Measurements from ENCODE around the gene MYL2.

Gene MYL2

DNA sequence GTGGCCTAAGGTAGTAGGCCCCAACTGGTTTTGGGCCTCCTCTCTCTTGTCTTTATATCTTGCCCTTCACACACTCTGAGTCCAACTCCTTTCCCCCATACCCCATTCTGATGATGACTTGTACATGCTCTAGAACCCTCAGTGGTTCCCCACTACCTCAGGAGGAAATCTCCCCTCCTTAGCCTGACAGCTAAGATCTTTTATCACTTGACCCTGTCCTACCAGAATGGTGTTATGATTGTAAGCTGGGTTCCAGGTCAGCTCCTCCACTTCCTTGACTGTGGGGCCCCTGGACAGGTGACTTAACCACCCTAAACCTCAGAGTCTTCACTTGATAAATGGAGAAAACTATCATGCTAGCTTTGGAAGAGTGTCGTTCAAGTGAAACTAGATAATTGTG is 9.4 kb upstream of the MYL2 start:
- no peak for DNase-seq

DNA sequence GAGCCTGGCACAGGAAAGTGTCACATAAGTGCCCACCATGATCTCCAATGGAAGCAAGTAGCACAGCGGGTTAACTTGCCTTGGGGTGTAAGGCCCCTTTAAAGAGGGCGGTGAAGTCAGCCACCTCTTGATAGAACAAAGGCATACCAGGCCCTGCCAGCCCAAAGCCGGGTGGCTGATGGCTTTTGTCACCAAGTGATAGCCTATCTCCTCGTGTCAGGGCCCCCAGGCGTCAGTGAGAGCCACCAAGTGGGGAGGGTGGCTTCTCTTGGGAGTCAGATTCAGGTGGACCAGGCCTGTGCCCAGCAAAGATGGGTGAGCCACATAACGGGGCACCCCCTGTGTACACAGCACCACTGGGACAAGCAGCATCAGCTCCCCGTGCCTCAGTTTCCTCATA is 8.3 kb upstream of the MYL2 start:
- DNase-seq, result no peak

GRCh38 chr12:110927546-110927945 is 7.2 kb upstream of the MYL2 start:
- no peak for DNase-seq

DNA sequence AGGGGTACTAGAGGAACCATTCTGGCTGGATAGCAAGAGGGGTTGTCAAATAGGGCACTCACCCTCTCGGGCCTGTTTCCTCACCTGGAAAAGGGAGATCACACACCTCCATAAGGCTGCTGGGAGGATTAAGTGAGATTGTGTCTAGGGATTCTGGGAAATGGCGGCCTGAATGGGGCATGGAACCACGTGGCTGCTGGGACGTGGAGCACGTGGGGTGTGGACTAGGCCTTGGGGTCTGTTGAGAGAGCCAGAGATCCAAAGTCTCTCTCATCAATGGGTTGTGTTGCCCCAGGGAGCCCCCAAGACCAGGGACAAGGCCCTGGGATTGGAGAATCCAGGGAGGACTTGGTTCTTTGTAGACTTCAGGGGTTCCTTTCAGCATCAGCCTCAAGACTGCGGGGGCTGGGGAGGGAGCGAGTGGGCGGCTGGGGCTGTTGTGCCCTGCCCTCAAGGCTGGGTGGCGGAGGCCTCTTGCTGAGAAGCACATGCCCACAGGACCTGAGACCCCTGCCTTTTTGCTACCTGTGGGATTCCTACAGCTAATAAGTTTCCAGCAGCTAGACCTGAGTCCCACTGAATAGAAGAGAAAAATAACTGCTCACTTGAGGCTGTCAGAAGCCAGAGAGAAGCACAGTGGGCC is 3.4 kb upstream of the MYL2 start:
- DNase-seq, result no peak

DNA sequence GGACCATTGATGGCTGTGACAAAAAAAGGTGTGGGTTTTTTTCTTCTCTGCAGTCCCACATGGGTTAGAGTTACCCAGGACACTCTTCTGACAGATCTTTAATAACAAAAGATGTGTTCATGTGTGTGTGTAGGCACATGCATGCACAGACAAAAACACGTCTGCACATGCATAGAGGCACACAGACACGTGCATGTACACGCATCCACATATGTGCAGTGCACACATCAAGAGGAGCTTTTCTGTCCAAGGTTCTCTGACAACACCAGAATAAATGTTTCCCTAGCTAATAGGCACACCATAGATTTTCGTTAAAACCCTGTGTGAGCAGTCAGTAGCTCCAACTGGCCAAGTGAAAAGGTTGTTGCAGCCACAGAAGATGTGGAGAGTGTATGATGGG is 2.8 kb upstream of the MYL2 start:
- DNase-seq, result no peak

GRCh38 chr12:110922652-110923051 is 2.3 kb upstream of the MYL2 start:
- no peak for DNase-seq

DNA sequence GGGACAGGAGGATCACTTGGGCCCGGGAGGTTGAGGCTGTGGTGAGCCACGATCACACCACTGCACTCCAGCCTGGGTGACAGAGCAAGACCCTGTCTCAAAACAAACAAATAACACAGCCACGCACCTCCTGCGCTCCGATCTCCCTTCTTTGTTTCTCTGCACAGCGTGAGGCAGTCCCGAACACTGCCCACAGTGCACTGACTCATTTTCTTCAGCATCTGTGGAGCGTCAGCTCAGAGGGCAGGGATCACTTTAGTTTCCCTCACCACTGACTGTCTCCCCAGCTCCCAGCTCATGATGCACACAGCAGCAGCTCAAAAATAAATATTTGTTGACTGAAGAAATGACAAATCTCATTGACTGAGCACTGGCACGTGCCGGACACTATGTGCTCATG is 883 bp upstream of the MYL2 start:
- no peak for DNase-seq

GRCh38 chr12:110919720-110920119 is 659 bp downstream of the MYL2 start:
- no peak for DNase-seq

- DNase-seq, result no peak
Observed at GRCh38 chr12:110917961-110918360, 2.4 kb downstream of the MYL2 start.

DNA sequence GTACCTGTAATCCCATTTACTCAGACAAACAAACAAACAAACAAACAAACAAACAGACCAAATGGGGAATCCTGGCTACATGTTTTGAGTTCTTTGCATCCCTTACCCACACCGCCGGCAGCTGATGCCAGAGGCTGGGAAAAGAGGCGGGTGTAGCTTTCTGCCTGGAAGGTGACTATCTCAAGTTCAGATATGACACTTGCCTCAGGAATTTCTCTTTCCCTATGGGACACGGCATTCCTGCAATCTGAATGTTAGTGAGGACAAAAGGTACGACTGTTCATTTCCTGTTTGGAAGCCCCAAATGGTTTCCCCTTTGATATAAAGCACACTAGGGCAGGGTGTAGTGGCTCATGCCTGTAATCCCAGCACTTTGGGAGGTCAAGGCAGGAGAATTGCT is 2.9 kb downstream of the MYL2 start:
- DNase-seq, result no peak

DNA sequence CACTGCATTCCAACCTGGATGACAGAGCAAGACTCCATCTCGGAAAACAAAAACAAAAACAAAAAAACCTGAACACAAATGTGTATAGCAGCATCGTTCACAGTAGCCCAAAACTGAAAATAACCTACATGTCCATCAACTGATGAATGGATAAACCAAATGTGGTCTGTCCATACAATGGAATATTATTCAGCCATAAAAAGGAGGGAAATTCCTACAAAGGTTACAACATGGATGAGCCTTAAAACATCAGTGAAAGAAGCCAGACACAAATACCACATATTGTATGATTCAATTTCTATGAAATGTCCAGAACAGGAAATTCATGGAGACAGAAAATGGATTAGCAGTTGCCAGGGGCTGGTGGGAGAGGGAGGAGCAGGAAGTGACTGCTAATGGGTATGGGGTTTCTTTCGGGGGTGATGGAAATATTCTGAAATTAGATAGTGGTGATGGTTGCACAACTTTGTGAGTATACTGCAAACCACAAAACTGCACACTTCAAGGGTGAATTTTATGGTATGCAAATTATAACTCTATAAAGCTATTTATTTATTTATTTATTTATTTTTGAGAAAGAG is 4.0 kb downstream of the MYL2 start:
- DNase-seq, result no peak

DNA sequence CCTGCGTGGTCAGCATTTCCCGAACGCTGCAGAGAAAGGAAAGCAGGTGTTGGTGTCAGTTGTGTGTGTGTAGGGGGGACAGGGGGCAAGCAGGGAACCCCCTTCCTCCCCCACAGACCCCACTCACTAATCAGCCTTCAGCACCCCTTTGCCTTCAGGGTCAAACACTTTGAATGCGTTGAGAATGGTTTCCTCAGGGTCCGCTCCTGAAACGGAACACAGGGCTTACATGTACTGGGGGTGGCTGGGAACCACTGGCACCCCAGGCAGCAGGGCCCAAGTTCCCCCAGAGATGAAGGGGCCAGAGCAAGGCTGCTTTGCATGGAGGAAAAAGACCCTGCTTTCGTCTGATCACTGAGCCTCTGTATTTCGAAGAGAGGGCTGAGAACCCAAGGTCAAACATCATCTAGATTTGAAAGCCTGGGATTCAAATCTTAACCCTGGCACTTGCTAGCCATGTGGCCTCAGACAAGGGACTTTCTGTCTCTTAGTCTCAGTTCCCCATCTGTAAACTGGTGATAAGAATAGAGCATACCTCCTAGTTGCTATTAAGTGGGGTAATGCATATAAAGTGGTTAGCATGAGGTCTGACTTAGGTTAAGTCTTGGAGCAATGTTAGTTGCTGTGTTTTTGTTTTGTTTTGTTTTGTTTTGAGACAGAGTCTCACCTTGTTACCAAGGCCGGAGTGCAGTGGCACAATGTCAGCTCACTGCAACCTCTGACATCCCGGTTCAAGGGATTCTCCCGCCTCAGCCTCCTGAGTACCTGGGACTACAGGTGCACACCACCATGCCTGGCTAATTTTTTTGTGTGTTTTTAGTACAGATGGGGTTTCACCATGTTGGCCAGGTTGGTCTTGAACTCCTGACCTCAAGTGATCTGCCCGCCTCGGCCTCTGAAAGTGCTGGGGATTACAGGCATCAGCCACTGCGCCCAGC is 7.0 kb downstream of the MYL2 start:
- DNase-seq, result peak in 1 of 2 donors; percentile 17

GRCh38 chr12:110912263-110912662 is 8.1 kb downstream of the MYL2 start:
- no peak for DNase-seq

DNA sequence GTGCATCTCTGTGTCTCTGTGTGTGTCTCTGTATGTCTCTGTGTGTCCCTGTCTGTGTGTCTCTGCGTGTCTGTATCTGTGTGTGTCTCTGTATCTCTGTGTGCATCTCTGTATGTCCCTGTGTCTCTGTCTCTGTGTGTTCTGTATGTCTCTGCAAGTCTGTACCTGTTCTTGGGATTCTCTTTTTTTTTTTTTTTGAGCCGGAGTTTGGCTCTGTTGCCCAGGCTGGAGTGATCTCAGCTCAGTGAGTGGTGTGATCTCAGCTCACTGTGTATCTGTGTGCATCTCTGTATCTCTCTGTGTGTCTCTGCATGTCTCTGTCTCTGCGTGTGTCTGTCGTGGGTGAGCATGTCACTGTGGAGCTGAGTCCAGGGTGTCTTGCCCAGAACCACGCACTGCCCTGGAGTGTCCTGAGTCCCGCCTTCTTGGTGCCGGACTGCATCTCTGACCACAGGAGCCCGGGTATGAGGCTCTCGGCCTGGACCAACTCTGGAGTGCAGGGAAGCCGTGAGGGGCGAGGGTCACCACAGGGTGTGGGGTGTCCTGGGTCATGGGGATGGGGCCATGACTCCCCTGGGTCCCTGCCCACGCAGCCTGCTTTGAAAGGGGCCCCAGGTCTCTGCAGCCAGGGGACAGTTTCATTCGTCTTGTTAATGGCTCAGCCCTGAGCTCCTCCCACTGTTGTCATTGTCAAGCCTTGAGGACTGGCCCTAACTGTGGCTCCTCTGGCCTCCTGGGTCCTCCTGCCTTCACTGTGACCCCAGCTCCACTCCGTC is 11.8 kb downstream of the MYL2 start:
- no peak for DNase-seq

DNA sequence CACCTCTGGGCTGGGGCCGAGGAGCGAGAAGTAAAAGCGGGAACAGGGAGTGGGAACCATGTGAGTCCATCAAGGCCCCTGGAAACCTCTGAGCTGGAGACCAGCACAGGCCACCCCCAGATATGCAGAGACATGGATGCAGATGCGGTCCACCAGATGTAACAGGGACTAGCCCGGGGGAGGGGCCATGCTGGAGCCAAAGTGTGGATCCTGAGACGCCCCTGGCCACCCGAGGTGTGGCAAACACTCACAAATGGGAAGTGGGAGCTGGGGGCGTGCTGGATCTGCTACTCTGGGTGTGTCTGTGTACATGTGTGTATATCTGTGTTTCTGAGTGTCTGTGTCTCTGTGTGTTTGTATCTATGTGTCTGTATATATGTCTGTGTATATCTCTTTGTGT is 12.8 kb downstream of the MYL2 start:
- DNase-seq, result no peak

DNA sequence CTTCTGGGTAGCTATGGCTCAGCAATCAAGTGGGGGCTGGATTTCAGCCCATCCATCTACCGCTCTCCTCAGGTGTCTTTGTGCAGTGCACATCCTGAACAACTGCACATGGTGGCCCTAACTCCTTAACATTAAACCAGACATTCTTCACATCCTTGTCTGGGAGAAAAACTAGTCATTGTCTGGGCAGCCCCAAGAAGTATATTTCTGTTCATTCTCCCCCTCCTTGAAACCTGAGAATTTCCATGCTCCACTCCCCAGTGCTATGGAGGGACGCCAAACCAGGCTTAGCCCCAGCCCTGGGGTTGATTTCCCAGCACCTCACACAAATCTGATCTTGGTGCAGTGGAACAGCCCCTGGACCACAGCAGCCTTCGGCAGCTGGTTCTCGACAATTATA is 13.4 kb downstream of the MYL2 start:
- no peak for DNase-seq

GRCh38 chr12:110906516-110906915 is 13.9 kb downstream of the MYL2 start:
- DNase-seq, result no peak

GRCh38 chr12:110906083-110906482 is 14.3 kb downstream of the MYL2 start:
- DNase-seq, result no peak

- no peak for DNase-seq
Observed at GRCh38 chr12:110903511-110903910, 16.9 kb downstream of the MYL2 start.

DNA sequence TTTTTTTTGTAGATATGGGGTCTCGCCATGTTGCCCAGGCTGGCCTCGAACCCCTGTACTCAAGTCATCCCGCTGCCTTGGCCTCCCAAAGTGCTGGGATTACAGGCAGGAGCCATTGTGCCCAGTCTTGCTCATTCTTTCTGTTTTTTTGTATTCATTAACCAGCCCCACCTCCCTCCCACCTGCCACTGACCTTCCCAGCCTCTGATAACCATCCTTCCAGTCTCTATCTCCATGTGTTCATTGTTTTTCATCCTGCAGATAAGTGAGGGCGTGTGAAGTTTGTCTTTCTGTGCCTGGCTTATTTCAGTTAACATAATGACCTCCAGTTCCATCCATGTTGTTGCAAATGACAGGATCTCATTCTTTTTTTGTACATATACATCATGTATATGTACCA is 19.0 kb downstream of the MYL2 start:
- no peak for DNase-seq

DNA sequence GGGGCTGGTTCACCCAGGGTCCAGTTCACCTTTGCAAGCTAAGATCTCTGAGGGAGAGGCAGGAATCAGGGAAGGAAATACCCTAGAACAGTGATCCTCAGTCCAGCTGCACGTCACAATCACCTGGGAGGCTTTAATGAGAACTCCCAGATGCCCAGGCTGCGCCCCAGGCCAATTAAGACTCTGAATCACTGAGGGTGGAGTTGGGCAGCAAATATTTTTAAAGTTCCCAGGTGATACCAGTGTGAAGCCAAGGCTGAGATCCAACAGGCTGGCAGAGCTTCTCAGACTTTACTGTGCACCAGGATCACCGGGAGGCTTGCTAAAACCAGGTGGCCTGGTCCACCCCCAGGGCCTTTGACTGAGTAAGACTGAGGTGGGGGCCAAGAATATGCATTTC is 23.8 kb downstream of the MYL2 start:
- DNase-seq, result no peak

DNA sequence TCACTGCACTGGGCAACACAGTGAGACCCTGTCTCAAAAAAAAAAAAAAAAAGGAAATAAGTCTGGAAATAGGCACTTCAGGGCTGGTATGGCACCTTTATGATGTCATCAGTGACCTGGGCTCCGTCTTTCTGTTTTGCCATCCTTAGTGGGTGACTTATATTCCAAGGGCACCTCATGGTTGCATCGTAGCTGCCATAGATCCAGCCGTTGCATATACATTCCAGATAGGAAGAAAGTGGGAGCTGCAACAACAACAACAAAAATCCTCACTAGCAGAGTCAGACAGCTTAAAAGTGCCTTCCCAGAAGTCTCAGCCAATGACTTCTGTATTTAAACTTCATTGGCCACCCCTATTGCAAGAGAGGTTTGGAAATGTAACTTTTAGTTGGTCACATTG is 26.4 kb downstream of the MYL2 start:
- no peak for DNase-seq

DNA sequence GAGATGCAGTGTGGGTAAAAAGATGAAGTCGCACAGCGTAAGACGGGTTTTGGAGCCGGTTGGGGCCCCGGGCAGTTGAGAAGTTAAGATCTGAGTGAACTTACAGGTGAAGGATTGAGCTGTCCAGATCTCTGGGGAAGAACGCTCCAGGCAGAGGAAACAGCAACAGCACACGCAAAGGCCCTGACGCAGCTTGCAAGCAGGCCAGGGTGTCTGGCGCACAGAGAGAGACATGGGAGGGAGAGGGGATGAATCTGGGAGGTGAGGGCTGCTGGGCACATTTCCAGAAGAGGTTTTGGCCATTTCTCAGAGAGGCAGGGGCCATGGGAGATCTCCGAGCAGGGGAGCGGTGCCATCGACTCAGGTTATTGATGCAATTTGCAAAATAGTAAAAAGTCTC is 31.0 kb downstream of the MYL2 start:
- no peak for DNase-seq

Data from CD4-positive, alpha-beta T cell treated with Interleukin-1 beta for 1 hour (primary cell).